Astrocyte (in vitro differentiated cells and primary cell): ENCODE data around the gene LDLRAD4. TPM values are rescaled to one million over a fixed set of nuclear protein-coding genes. Genes with fewer than 3 reads are reported as not detected.

Experiments used
- DNase-seq: peaks from one replicate; pipeline ENCODE4 v3.0.0-alpha.2; 2010; ENCODE audit warnings: low read depth
- FAIRE-seq: peaks from 2 replicates; lab custom pipeline; 2011; peaks lifted over from hg19 to GRCh38; lab: Jason Lieb, UNC
- H2AFZ ChIP-seq: 2 replicates; pipeline ENCODE4 v1.6.0; 2012; ENCODE audit warnings: low read depth, low read length, inconsistent platforms
- H3K27ac ChIP-seq: 2 replicates; pipeline ENCODE4 v1.5.1; 2011; ENCODE audit warnings: low read depth, low read length, inconsistent platforms
- H3K27me3 ChIP-seq: 2 replicates; pipeline ENCODE4 v1.6.0; 2011; ENCODE audit warnings: low read length, inconsistent platforms; ENCODE audit not compliant: insufficient read depth
- H3K36me3 ChIP-seq: 2 replicates; pipeline ENCODE4 v1.5.1; 2011; ENCODE audit warnings: low read length, inconsistent platforms; ENCODE audit not compliant: insufficient read depth
- H3K4me1 ChIP-seq: 2 replicates; pipeline ENCODE4 v1.5.1; 2011; ENCODE audit warnings: low read length, inconsistent platforms; ENCODE audit not compliant: insufficient read depth
- H3K4me2 ChIP-seq: 2 replicates; pipeline ENCODE4 v1.6.0; 2012; ENCODE audit warnings: low read length, inconsistent platforms
- H3K4me3 ChIP-seq: 2 replicates; pipeline ENCODE4 v1.5.1; 2011; ENCODE audit warnings: low read depth, mild to moderate bottlenecking, low read length, inconsistent platforms; ENCODE audit not compliant: insufficient read depth
- H3K79me2 ChIP-seq: 2 replicates; pipeline ENCODE4 v1.6.0; 2012; ENCODE audit warnings: mild to moderate bottlenecking, low read length, inconsistent platforms; ENCODE audit not compliant: insufficient read depth
- H3K9ac ChIP-seq: 2 replicates; pipeline ENCODE4 v1.6.0; 2012; ENCODE audit warnings: mild to moderate bottlenecking, low read length, inconsistent platforms
- H3K9me3 ChIP-seq: 2 replicates; pipeline ENCODE4 v1.5.1; 2012; ENCODE audit warnings: low read depth, mild to moderate bottlenecking, low read length, inconsistent platforms; ENCODE audit not compliant: insufficient read depth
- H4K20me1 ChIP-seq: 2 replicates; pipeline ENCODE4 v1.6.0; 2012; ENCODE audit warnings: low read length, inconsistent platforms; ENCODE audit not compliant: insufficient read depth
- H3K27ac Mint-ChIP-seq: one replicate; pipeline ENCODE4 v1.8.0; 2021; ENCODE audit warnings: mild to moderate bottlenecking, mixed read lengths; ENCODE audit not compliant: unreplicated experiment
- H3K27me3 Mint-ChIP-seq: one replicate; pipeline ENCODE4 v1.8.0; 2021; ENCODE audit warnings: low read depth, mixed read lengths; ENCODE audit not compliant: unreplicated experiment
- H3K36me3 Mint-ChIP-seq: one replicate; pipeline ENCODE4 v1.8.0; 2021; ENCODE audit warnings: low read depth, mixed read lengths; ENCODE audit not compliant: unreplicated experiment
- H3K4me1 Mint-ChIP-seq: one replicate; pipeline ENCODE4 v1.8.0; 2021; ENCODE audit warnings: low read depth, mixed read lengths; ENCODE audit not compliant: unreplicated experiment
- H3K4me3 Mint-ChIP-seq: one replicate; pipeline ENCODE4 v1.8.0; 2021; ENCODE audit warnings: mild to moderate bottlenecking, moderate library complexity, mixed read lengths; ENCODE audit not compliant: unreplicated experiment
- H3K9me3 Mint-ChIP-seq: one replicate; pipeline ENCODE4 v1.8.0; 2021; ENCODE audit warnings: mild to moderate bottlenecking, mixed read lengths; ENCODE audit not compliant: unreplicated experiment
- CTCF ChIP-seq: IDR thresholded peaks from 2 replicates; pipeline ENCODE4 v1.5.1; 2011; ENCODE audit warnings: low read depth, mild to moderate bottlenecking, inconsistent platforms, low read length, moderate library complexity; ENCODE audit not compliant: insufficient read depth
- EZH2 ChIP-seq: IDR thresholded peaks from 2 replicates; pipeline ENCODE4 v1.6.1; 2012; ENCODE audit warnings: mild to moderate bottlenecking, low read length, inconsistent platforms; ENCODE audit not compliant: insufficient read depth
- total RNA-seq: library from RNA; stranded (reverse); gene quantifications from 2 replicates; pipeline ENCODE4 v1.2.1, GENCODE V29; 2021

Gene LDLRAD4
- total RNA-seq, 1 donor from 2014 or later, result 26.0 TPM

- Mint-ChIP-seq H3K36me3 (peaks cover 7% of the 10 kb centered on the region), H3K4me3 (no peak overlapping the region), H3K27ac (no peak overlapping the region), H3K27me3 (peaks cover 28% of the 10 kb centered on the region), H3K9me3 (no peaks in the 10 kb centered on the region), H3K4me1 (peaks cover 20% of the 10 kb centered on the region)
- Histone ChIP-seq H3K4me1 (no peaks in the 10 kb centered on the region), H3K27me3 (peaks cover 3% of the 10 kb centered on the region), H3K36me3 (no peaks in the 10 kb centered on the region), H3K27ac (no peak overlapping the region), H3K9me3 (peaks cover 5% of the 10 kb centered on the region), H3K9ac (no peak overlapping the region), H3K79me2 (no peaks in the 10 kb centered on the region), H4K20me1 (no peaks in the 10 kb centered on the region), H2AFZ (no peak overlapping the region), H3K4me2 (no peak overlapping the region), H3K4me3 (no peak overlapping the region)
- TF ChIP-seq EZH2 (no peak), CTCF (no peak)
- no peak for DNase-seq
- FAIRE-seq, result no peak
These were observed 409.1 kb downstream of the LDLRAD4 start for GRCh38 chr18:13627639-13628038.

- DNase-seq (no peak), FAIRE-seq (no peak)
- Histone ChIP-seq H3K27me3 (peaks cover 3% of the 10 kb centered on the region), H3K4me3 (no peak overlapping the region), H3K4me1 (no peaks in the 10 kb centered on the region), H4K20me1 (no peaks in the 10 kb centered on the region), H2AFZ (no peak overlapping the region), H3K36me3 (no peaks in the 10 kb centered on the region), H3K9me3 (peaks cover 9% of the 10 kb centered on the region), H3K4me2 (no peak overlapping the region), H3K79me2 (no peaks in the 10 kb centered on the region), H3K9ac (no peak overlapping the region), H3K27ac (no peak overlapping the region)
- peaks cover 24% of the 10 kb centered on the region for H3K27me3 Mint-ChIP-seq
- TF ChIP-seq EZH2 (no peak), CTCF (no peak)
- H3K27ac Mint-ChIP-seq, result no peak overlapping the region
- H3K4me1 Mint-ChIP-seq, result peaks cover 20% of the 10 kb centered on the region
- no peaks in the 10 kb centered on the region for H3K9me3 Mint-ChIP-seq
- peaks cover 6% of the 10 kb centered on the region for H3K36me3 Mint-ChIP-seq
- H3K4me3 Mint-ChIP-seq, result no peak overlapping the region
These were observed 409.7 kb downstream of the LDLRAD4 start for GRCh38 chr18:13628211-13628610.

GRCh38 chr18:13629841-13630715 lies 411.5 kb downstream of the LDLRAD4 start:
- Histone ChIP-seq H3K4me3 (no peak overlapping the region), H4K20me1 (no peaks in the 10 kb centered on the region), H3K4me1 (no peaks in the 10 kb centered on the region), H3K79me2 (no peaks in the 10 kb centered on the region), H3K27ac (no peak overlapping the region), H3K27me3 (peaks cover 3% of the 10 kb centered on the region), H3K4me2 (peak overlapping the region; percentile 28), H3K36me3 (no peaks in the 10 kb centered on the region), H3K9ac (no peak overlapping the region), H2AFZ (no peak overlapping the region), H3K9me3 (peaks cover 9% of the 10 kb centered on the region)
- TF ChIP-seq EZH2, result no peak
- peak; percentile 76 for TF ChIP-seq CTCF
- FAIRE-seq (no peak), DNase-seq (peak; percentile 10)
- Mint-ChIP-seq H3K36me3 (peaks cover 3% of the 10 kb centered on the region), H3K27me3 (peaks cover 16% of the 10 kb centered on the region), H3K4me1 (peaks cover 14% of the 10 kb centered on the region), H3K4me3 (no peak overlapping the region), H3K27ac (peak overlapping the region; percentile 10), H3K9me3 (no peaks in the 10 kb centered on the region)
